H9 (cell line): ENCODE results near the gene YOD1. TPM values are rescaled to one million over a fixed set of nuclear protein-coding genes. Genes with fewer than 3 reads are reported as not detected.

Source experiments
- DNase-seq: peaks from one replicate; pipeline ENCODE4 v3.0.0-alpha.2; 2017
- H2AFZ ChIP-seq: one replicate; pipeline ENCODE4 v1.6.1; 2013; ENCODE audit warnings: mild to moderate bottlenecking, low read length, control low read depth, moderate library complexity
- H2AK5ac ChIP-seq: 2 replicates; pipeline ENCODE4 v1.6.1; 2013; ENCODE audit warnings: low read length, control low read depth, mixed read lengths; ENCODE audit not compliant: insufficient read length
- H2BK120ac ChIP-seq: one replicate; pipeline ENCODE4 v1.6.1; 2013; ENCODE audit warnings: low read depth, mild to moderate bottlenecking, low read length, control low read depth, inconsistent platforms; ENCODE audit not compliant: poor library complexity, severe bottlenecking
- H2BK12ac ChIP-seq: 2 replicates; pipeline ENCODE4 v1.6.1; 2013; ENCODE audit warnings: low read length, control low read depth, mixed read lengths, low read depth; ENCODE audit not compliant: insufficient read length
- H2BK15ac ChIP-seq: 2 replicates; pipeline ENCODE4 v1.6.1; 2013; ENCODE audit warnings: low read depth, low read length, control low read depth
- H2BK20ac ChIP-seq: one replicate; pipeline ENCODE4 v1.6.1; 2013; ENCODE audit warnings: low read depth, mild to moderate bottlenecking, low read length, control low read depth, inconsistent platforms; ENCODE audit not compliant: poor library complexity, severe bottlenecking
- H2BK5ac ChIP-seq: 2 replicates; pipeline ENCODE4 v1.6.1; 2013; ENCODE audit warnings: low read length, control low read depth, mixed read lengths; ENCODE audit not compliant: insufficient read length
- H3K14ac ChIP-seq: 2 replicates; pipeline ENCODE4 v1.6.1; 2013; ENCODE audit warnings: low read length, control low read depth; ENCODE audit not compliant: insufficient read depth
- H3K18ac ChIP-seq: 2 replicates; pipeline ENCODE4 v1.6.1; 2013; ENCODE audit warnings: low read depth, mild to moderate bottlenecking, mixed read lengths, low read length, control low read depth; ENCODE audit not compliant: insufficient read length
- H3K23ac ChIP-seq: 2 replicates; pipeline ENCODE4 v1.6.1; 2013; ENCODE audit warnings: low read length, control low read depth, mixed read lengths, low read depth; ENCODE audit not compliant: insufficient read length
- H3K23me2 ChIP-seq: 2 replicates; pipeline ENCODE4 v1.6.1; 2013; ENCODE audit warnings: low read depth, mild to moderate bottlenecking, mixed read lengths, low read length, control low read depth; ENCODE audit not compliant: insufficient read length, poor library complexity, severe bottlenecking
- H3K27ac ChIP-seq: 2 replicates; pipeline ENCODE4 v1.5.1; 2013; ENCODE audit warnings: low read length, control low read depth, mixed read lengths, low read depth; ENCODE audit not compliant: insufficient read length
- H3K27me3 ChIP-seq: 2 replicates; pipeline ENCODE4 v1.6.1; 2013; ENCODE audit warnings: low read length, control low read depth, inconsistent platforms; ENCODE audit not compliant: insufficient read depth
- H3K4ac ChIP-seq: 2 replicates; pipeline ENCODE4 v1.6.1; 2013; ENCODE audit warnings: low read depth, mild to moderate bottlenecking, control low read depth, inconsistent platforms, low read length, moderate library complexity
- H3K4me1 ChIP-seq: 2 replicates; pipeline ENCODE4 v1.6.1; 2013; ENCODE audit warnings: low read length, control low read depth, inconsistent platforms; ENCODE audit not compliant: insufficient read depth
- H3K4me2 ChIP-seq: 2 replicates; pipeline ENCODE4 v1.6.1; 2013; ENCODE audit warnings: low read length, control low read depth, mixed read lengths; ENCODE audit not compliant: insufficient read length, insufficient read depth
- H3K56ac ChIP-seq: 2 replicates; pipeline ENCODE4 v1.6.1; 2013; ENCODE audit warnings: low read depth, mild to moderate bottlenecking, mixed read lengths, low read length, control low read depth; ENCODE audit not compliant: insufficient read length
- H3K79me1 ChIP-seq: 2 replicates; pipeline ENCODE4 v1.6.1; 2013; ENCODE audit warnings: low read depth, mild to moderate bottlenecking, moderate library complexity, low read length, control low read depth, inconsistent platforms; ENCODE audit not compliant: insufficient read depth, poor library complexity, severe bottlenecking
- H3K79me2 ChIP-seq: 2 replicates; pipeline ENCODE4 v1.6.1; 2013; ENCODE audit warnings: low read length, control low read depth, inconsistent platforms; ENCODE audit not compliant: insufficient read depth
- H3K9ac ChIP-seq: 2 replicates; pipeline ENCODE4 v1.6.1; 2013; ENCODE audit warnings: low read length, control low read depth, mixed read lengths; ENCODE audit not compliant: insufficient read length; ENCODE audit errors: extremely low read depth
- H3K9me3 ChIP-seq: one replicate; pipeline ENCODE4 v1.6.1; 2013; ENCODE audit warnings: low read depth, low read length, inconsistent platforms; ENCODE audit not compliant: control insufficient read depth
- H3T11ph ChIP-seq: one replicate; pipeline ENCODE4 v1.6.1; 2013; ENCODE audit warnings: mild to moderate bottlenecking, low read length, control low read depth, inconsistent platforms
- H4K20me1 ChIP-seq: one replicate; pipeline ENCODE4 v1.6.1; 2013; ENCODE audit not compliant: control insufficient read depth, insufficient read length, insufficient read depth
- H4K5ac ChIP-seq: 2 replicates; pipeline ENCODE4 v1.6.1; 2013; ENCODE audit warnings: low read depth, mild to moderate bottlenecking, mixed read lengths, low read length, control low read depth; ENCODE audit not compliant: insufficient read length
- H4K8ac ChIP-seq: replicated peaks from 2 replicates; pipeline ENCODE4 v1.6.1; 2013; ENCODE audit warnings: low read length, control low read depth, mixed read lengths, low read depth; ENCODE audit not compliant: insufficient read length
- H4K91ac ChIP-seq: 2 replicates; pipeline ENCODE4 v1.6.1; 2013; ENCODE audit warnings: low read depth, mild to moderate bottlenecking, moderate library complexity, mixed read lengths, low read length, control low read depth; ENCODE audit not compliant: insufficient read length
- H3K27ac Mint-ChIP-seq, 3 experiments: 2 replicates in 2 of 3; 3 replicates in 1 of 3; pipeline ENCODE4 v1.8.0; 2020 to 2021; ENCODE audit warnings: mixed read lengths in 3 of 3, mild to moderate bottlenecking in 1 of 3, moderate library complexity in 1 of 3
- H3K27me3 Mint-ChIP-seq: 2 replicates; pipeline ENCODE4 v1.8.0; 2021; ENCODE audit warnings: low read depth, mild to moderate bottlenecking, moderate library complexity, mixed read lengths
- H3K36me3 Mint-ChIP-seq, 3 experiments: 2 replicates in 2 of 3; 3 replicates in 1 of 3; pipeline ENCODE4 v1.8.0; 2020 to 2021; ENCODE audit warnings: low read depth in 3 of 3, mixed read lengths in 3 of 3; ENCODE audit not compliant: insufficient read depth in 1 of 3
- H3K4me1 Mint-ChIP-seq, 2 experiments: 2 replicates each; pipeline ENCODE4 v1.8.0; 2020; ENCODE audit warnings: mixed read lengths in 2 of 2
- H3K4me3 Mint-ChIP-seq, 2 experiments: 2 replicates in 1 of 2; 3 replicates in 1 of 2; pipeline ENCODE4 v1.8.0; 2020 to 2021; ENCODE audit warnings: mild to moderate bottlenecking in 2 of 2, mixed read lengths in 2 of 2, moderate library complexity in 1 of 2
- H3K9me3 Mint-ChIP-seq, 2 experiments: 2 replicates in 1 of 2; 3 replicates in 1 of 2; pipeline ENCODE4 v1.8.0; 2020; ENCODE audit warnings: mild to moderate bottlenecking in 2 of 2, mixed read lengths in 2 of 2, moderate library complexity in 1 of 2
- WGBS: extraction: QIAGEN DNeasy Blood & Tissue Kit; methylation state at CpG from one replicate; pipeline ENCODE4 v1.1.7; 2013; ENCODE audit warnings: missing lambda C conversion rate, low lambda C conversion rate, mixed read lengths; ENCODE audit not compliant: insufficient read length; ENCODE audit errors: extremely low coverage; 5-methylcytosine and 5-hydroxymethylcytosine counted together
- total RNA-seq: library from RNA; stranded (reverse); gene quantifications from 2 replicates; pipeline ENCODE4 v1.2.1, GENCODE V29; 2021
- TF ChIP-seq, protein P1 (sequence below): fragments of 200-600 bp; sonication (generic); conservative IDR thresholded peaks from 3 replicates; pipeline ENCODE4 v1.8.0; 2021; ENCODE audit warnings: antibody characterized with exemption, mild to moderate bottlenecking

Gene YOD1
- total RNA-seq, 1 experiment from 2014 or later, result 8.6 TPM

GRCh38 chr1:207058878-207059867 is 8.2 kb upstream of the YOD1 start:
- H3K79me1 ChIP-seq, result no peaks in the 10 kb centered on the region
- H3K27me3 ChIP-seq, result no peaks in the 10 kb centered on the region
- H2BK12ac ChIP-seq, result no peak overlapping the region
- H3K9me3 ChIP-seq, result no peaks in the 10 kb centered on the region
- H3K4me1 ChIP-seq, result no peaks in the 10 kb centered on the region
- no peaks in the 10 kb centered on the region for H3K79me2 ChIP-seq
- no peak overlapping the region for H3K23ac ChIP-seq
- no peak overlapping the region for H3K56ac ChIP-seq
- no peak overlapping the region for H2BK120ac ChIP-seq
- Mint-ChIP-seq H3K4me1 (peaks cover 8 to 13% of the 10 kb centered on the region in 2 experiments), H3K27me3 (no peaks in the 10 kb centered on the region; the same call in 1 of the 2 replicates), H3K9me3 (no peaks in the 10 kb centered on the region), H3K36me3 (peaks cover 5 to 33% (median 15%) of the 10 kb centered on the region in 3 experiments), H3K4me3 (no peak overlapping the region), H3K27ac (peak overlapping the region in 2 of 3 experiments; percentile 87 to 93; a peak in 5 of 7 replicates)
- H2BK15ac ChIP-seq, result no peak overlapping the region
- TF ChIP-seq, protein P1, sequence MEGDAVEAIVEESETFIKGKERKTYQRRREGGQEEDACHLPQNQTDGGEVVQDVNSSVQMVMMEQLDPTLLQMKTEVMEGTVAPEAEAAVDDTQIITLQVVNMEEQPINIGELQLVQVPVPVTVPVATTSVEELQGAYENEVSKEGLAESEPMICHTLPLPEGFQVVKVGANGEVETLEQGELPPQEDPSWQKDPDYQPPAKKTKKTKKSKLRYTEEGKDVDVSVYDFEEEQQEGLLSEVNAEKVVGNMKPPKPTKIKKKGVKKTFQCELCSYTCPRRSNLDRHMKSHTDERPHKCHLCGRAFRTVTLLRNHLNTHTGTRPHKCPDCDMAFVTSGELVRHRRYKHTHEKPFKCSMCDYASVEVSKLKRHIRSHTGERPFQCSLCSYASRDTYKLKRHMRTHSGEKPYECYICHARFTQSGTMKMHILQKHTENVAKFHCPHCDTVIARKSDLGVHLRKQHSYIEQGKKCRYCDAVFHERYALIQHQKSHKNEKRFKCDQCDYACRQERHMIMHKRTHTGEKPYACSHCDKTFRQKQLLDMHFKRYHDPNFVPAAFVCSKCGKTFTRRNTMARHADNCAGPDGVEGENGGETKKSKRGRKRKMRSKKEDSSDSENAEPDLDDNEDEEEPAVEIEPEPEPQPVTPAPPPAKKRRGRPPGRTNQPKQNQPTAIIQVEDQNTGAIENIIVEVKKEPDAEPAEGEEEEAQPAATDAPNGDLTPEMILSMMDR, result peak; percentile 60
- H3K4me2 ChIP-seq, result no peak overlapping the region
- H2BK5ac ChIP-seq, result no peak overlapping the region
- H4K20me1 ChIP-seq, result no peaks in the 10 kb centered on the region
- no peak overlapping the region for H3K9ac ChIP-seq
- no peak overlapping the region for H3T11ph ChIP-seq
- H2AK5ac ChIP-seq, result no peak overlapping the region
- H2BK20ac ChIP-seq, result no peak overlapping the region
- H3K4ac ChIP-seq, result no peak overlapping the region
- peak; percentile 33 for DNase-seq
- H4K5ac ChIP-seq, result no peak overlapping the region
- no peak overlapping the region for H2AFZ ChIP-seq
- H3K18ac ChIP-seq, result no peak overlapping the region
- WGBS, result no CpG with 5 or more reads among the region's 6 CpGs
- no peak overlapping the region for H3K14ac ChIP-seq
- no peak overlapping the region for H4K91ac ChIP-seq
- no peak overlapping the region for H3K27ac ChIP-seq
- no peaks in the 10 kb centered on the region for H3K23me2 ChIP-seq
- H4K8ac ChIP-seq, result no peak overlapping the region
